D721Med (cell line): ENCODE data around the gene ACTMAP.
"Not testable (repeated sequence)": the region's sequence is repeated elsewhere in the genome, so short reads cannot be mapped to it uniquely, and the experiment has no call there.

Source experiments
- DNase-seq: peaks from one replicate; pipeline ENCODE4 v3.0.0; 2011; ENCODE audit warnings: low spot score; ENCODE audit not compliant: insufficient read length
- FAIRE-seq: peaks from 2 replicates; lab custom pipeline; 2011; peaks lifted over from hg19 to GRCh38; lab: Jason Lieb, UNC
- CTCF ChIP-seq: IDR thresholded peaks from 2 replicates; pipeline ENCODE4 v1.5.1; 2012; ENCODE audit warnings: mild to moderate bottlenecking, control low read depth; ENCODE audit not compliant: insufficient read depth; ENCODE audit errors: missing control alignments

The ACTMAP gene

GRCh38 chr19:40791349-40791748, 41.1 kb upstream of the ACTMAP start:
- no peak for FAIRE-seq
- no peak for DNase-seq
- no peak for TF ChIP-seq CTCF

- no peak for FAIRE-seq
- no peak for TF ChIP-seq CTCF
- DNase-seq, result no peak
Measured at GRCh38 chr19:40786060-40787037, 36.1 kb upstream of the ACTMAP start.

GRCh38 chr19:40785526-40785925, 35.2 kb upstream of the ACTMAP start:
- DNase-seq, result no peak
- no peak for TF ChIP-seq CTCF
- no peak for FAIRE-seq

GRCh38 chr19:40784146-40784545, 33.9 kb upstream of the ACTMAP start:
- FAIRE-seq, DNase-seq: not testable (repeated sequence)

GRCh38 chr19:40783711-40784110, 33.4 kb upstream of the ACTMAP start:
- DNase-seq (no peak), FAIRE-seq (no peak)
- no peak for TF ChIP-seq CTCF

GRCh38 chr19:40781140-40781539, 30.9 kb upstream of the ACTMAP start:
- TF ChIP-seq CTCF, result no peak
- DNase-seq (no peak), FAIRE-seq (no peak)

- DNase-seq, result no peak
- FAIRE-seq, result no peak
- no peak for TF ChIP-seq CTCF
Measured at GRCh38 chr19:40780582-40780981, 30.3 kb upstream of the ACTMAP start.
